LNCAP (cell line): ENCODE data around the gene CCDC15.

Experiments used
- CTCF ChIP-seq: fragments of 450-650 bp; IDR thresholded peaks from 2 replicates; pipeline ENCODE4 v1.5.1; 2017; ENCODE audit warnings: mild to moderate bottlenecking

CCDC15 gene

GRCh38 chr11:125082611-125083311 is 128.8 kb downstream of the CCDC15 start:
- no peak for TF ChIP-seq CTCF

DNA sequence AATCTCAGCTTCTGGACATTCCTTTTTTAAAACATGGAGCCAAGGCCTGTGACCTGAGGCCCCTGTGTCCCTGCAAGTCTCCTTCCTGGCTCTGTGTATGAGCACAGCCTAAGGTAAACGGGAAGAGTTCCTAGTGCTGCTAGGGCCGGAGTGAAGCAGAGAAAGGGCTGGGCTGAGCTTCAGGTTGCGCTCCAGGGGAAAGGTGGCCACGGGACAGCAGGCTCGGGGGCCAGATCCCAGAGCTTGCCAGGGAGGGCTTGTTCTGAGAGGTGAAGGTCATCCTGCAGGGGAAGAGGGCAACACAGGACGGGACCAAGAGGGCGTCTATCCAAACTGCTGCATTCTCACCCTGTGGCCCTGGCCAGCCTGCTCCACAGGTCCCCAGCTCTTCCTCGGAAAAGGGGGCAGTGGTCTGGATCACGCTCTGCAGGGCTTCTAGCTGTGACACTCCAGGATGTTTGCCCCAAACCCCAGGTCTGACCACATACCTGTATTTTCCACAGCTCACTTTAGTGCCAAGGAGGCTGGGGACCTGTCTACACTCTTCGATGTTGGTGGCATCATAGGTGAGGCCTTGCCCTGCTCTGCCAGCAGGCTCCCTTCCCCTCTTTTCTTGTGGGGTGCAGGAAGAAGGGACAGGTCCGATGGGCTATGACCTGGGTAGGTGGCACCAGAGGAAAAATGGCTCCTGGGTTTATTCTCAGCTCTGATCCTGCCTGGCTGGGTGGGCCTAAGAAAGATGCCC is 129.5 kb downstream of the CCDC15 start:
- no peak for TF ChIP-seq CTCF

DNA sequence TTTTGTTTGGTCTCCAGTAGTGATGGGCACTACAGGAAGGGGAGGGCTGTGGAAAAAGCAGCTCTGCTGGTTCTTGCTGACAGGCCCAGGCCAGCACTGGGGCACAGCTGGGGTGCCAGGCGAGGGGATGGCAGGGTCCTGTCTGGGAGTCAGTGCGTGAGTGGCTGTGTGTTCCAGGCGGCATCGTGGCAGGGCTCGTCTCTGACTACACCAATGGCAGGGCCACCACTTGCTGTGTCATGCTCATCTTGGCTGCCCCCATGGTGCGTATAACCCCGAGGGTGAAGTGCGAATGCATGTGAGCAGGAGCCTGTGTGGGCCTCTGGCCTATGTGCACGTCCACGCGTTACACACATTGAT is 130.0 kb downstream of the CCDC15 start:
- no peak for TF ChIP-seq CTCF

DNA sequence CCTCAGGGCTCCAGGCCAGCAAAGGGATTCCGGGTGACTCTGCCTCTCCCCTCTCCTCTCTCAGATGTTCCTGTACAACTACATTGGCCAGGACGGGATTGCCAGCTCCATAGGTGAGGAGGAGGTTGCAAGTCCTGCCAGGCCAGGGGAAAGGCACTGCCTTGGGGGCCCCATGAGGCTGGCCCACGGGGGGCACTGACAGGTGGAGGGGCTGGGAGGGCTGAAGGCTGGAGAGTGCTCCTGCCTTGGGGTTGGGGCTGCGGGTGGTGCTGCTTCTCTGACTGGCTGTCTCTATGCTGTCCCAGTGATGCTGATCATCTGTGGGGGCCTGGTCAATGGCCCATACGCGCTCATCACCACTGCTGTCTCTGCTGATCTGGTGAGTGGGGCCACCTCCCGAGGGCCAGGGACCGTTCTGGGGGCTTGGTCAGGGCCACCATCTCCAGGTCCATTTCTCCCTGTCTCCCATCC is 130.8 kb downstream of the CCDC15 start:
- no peak for TF ChIP-seq CTCF

GRCh38 chr11:125085301-125086081 is 131.5 kb downstream of the CCDC15 start:
- no peak for TF ChIP-seq CTCF

DNA sequence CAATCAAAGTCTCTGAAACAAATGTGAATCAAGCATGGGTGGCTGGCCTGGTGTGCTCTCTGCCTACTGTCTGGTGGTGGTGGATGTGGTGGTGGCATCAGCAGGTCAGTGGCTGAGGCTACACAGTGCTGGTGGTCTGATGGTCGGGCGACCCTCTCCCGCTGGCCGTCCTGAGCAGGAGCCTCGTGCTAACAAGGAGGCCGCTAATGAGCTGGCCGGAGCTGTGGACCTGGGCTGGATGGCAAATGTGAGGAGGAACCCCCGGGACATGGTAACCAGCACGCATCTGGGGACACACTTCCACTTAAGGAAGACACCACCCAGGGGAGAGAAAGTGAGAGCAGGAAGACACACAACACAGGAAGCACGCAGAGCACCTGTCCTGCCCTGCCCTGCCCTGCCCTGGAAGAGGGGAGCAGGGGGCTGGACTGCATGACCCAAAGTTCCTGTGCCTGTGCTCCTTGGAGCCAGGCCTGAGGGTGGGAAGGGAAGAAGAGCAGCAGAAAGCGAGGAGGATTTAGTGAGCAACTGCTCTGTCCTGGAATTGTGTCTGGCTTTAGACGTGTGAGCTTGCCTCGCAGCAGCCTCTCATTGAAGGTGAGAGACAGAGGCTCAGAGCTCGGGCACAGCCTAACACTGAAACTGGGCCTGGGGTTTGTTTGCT is 132.8 kb downstream of the CCDC15 start:
- TF ChIP-seq CTCF, result no peak

- TF ChIP-seq CTCF, result no peak
Measured at GRCh38 chr11:125088123-125088522, 134.1 kb downstream of the CCDC15 start.
